ENCODE results near the gene KIF13A. TPM values are rescaled to one million over a fixed set of nuclear protein-coding genes. Genes with fewer than 3 reads are reported as not detected.

The KIF13A gene
- total and polyA plus RNA-seq, 2 experiments from 2014 or later = 39.1 to 96.9 TPM

GRCh38 chr6:17907406-17908229 is 79.8 kb downstream of the KIF13A start:
- peak; percentile 34 for TF ChIP-seq CTCF (IDR thresholded peaks at IDR 0.05; ENCODE audit: low read depth, low read length)
- Histone ChIP-seq H3K36me3 (no peaks in the 10 kb centered on the region), H3K27me3 (no peaks in the 10 kb centered on the region), H3K9me3 (ENCODE audit: low read depth) (no peaks in the 10 kb centered on the region), H3K27ac (peak overlapping the region; percentile 16), H3K4me1 (ENCODE audit: low read depth) (peaks cover 26% of the 10 kb centered on the region), H3K4me3 (no peak overlapping the region)
- peak in 1 of 2 donors; percentile 98 for DNase-seq (ENCODE audit: low read depth in 1 of 2, low spot score in 1 of 2)

- no peak for DNase-seq (ENCODE audit: low read depth in 1 of 2, low spot score in 1 of 2)
- Histone ChIP-seq H3K27ac (no peak overlapping the region), H3K4me1 (ENCODE audit: low read depth) (peaks cover 29% of the 10 kb centered on the region)
These were observed 81.5 kb downstream of the KIF13A start for GRCh38 chr6:17905611-17906592.

GRCh38 chr6:17904491-17905120 is 82.8 kb downstream of the KIF13A start:
- Histone ChIP-seq H3K36me3 (no peaks in the 10 kb centered on the region), H3K27ac (peak overlapping the region; percentile 71), H3K4me3 (no peak overlapping the region), H3K4me1 (ENCODE audit: low read depth) (peaks cover 24% of the 10 kb centered on the region), H3K9me3 (ENCODE audit: low read depth) (no peaks in the 10 kb centered on the region), H3K27me3 (no peaks in the 10 kb centered on the region)
- no peak for DNase-seq (ENCODE audit: low read depth in 1 of 2, low spot score in 1 of 2)
- no peak for TF ChIP-seq CTCF (IDR thresholded peaks at IDR 0.05; ENCODE audit: low read depth, low read length)

More at GRCh38 chr6:17905611-17906592, 81.5 kb downstream of the KIF13A start:
- no peaks in the 10 kb centered on the region for H3K27me3 ChIP-seq
- no peaks in the 10 kb centered on the region for H3K36me3 ChIP-seq
- no peak overlapping the region for H3K4me3 ChIP-seq
- no peak for TF ChIP-seq CTCF (IDR thresholded peaks at IDR 0.05; ENCODE audit: low read depth, low read length)
- H3K9me3 ChIP-seq (ENCODE audit: low read depth) = no peaks in the 10 kb centered on the region

GRCh38 chr6:17902974-17903373 is 84.5 kb downstream of the KIF13A start:
- H3K27me3 ChIP-seq = no peaks in the 10 kb centered on the region
- peak overlapping the region; percentile 73 for H3K27ac ChIP-seq
- H3K4me3 ChIP-seq = no peak overlapping the region
- no peaks in the 10 kb centered on the region for H3K9me3 ChIP-seq (ENCODE audit: low read depth)
- DNase-seq (ENCODE audit: low read depth in 1 of 2, low spot score in 1 of 2) = no peak
- no peak for TF ChIP-seq CTCF (IDR thresholded peaks at IDR 0.05; ENCODE audit: low read depth, low read length)
- no peaks in the 10 kb centered on the region for H3K36me3 ChIP-seq
- H3K4me1 ChIP-seq (ENCODE audit: low read depth) = peaks cover 24% of the 10 kb centered on the region

- no peak overlapping the region for H3K4me3 ChIP-seq
- no peaks in the 10 kb centered on the region for H3K27me3 ChIP-seq
- TF ChIP-seq CTCF (IDR thresholded peaks at IDR 0.05; ENCODE audit: low read depth, low read length) = no peak
- H3K9me3 ChIP-seq (ENCODE audit: low read depth) = no peaks in the 10 kb centered on the region
- H3K27ac ChIP-seq = peak overlapping the region; percentile 73
- H3K4me1 ChIP-seq (ENCODE audit: low read depth) = peaks cover 24% of the 10 kb centered on the region
- peaks cover 5% of the 10 kb centered on the region for H3K36me3 ChIP-seq
- no peak for DNase-seq (ENCODE audit: low read depth in 1 of 2, low spot score in 1 of 2)
These were observed 85.9 kb downstream of the KIF13A start for GRCh38 chr6:17901493-17901892.
